HFF-Myc (cell line): ENCODE data around the gene SPTBN1.

Experiments
- DNase-seq: peaks from one replicate; pipeline ENCODE4 v3.0.0-alpha.2; 2011; ENCODE audit warnings: low read depth; ENCODE audit errors: extremely low read depth
- H3K4me3 ChIP-seq: replicated peaks from 2 replicates; pipeline ENCODE4 v1.5.1; 2011; ENCODE audit warnings: low read depth, mild to moderate bottlenecking, control low read depth, low read length
- CTCF ChIP-seq: IDR thresholded peaks from 2 replicates; pipeline ENCODE4 v1.5.1; 2012; ENCODE audit warnings: mild to moderate bottlenecking, low read depth, low read length, control low read depth; ENCODE audit errors: missing control alignments

SPTBN1 gene

GRCh38 chr2:54416938-54417337 lies 39.2 kb upstream of the SPTBN1 start:
- H3K4me3 ChIP-seq = no peak overlapping the region
- DNase-seq = no peak
- no peak for TF ChIP-seq CTCF

- TF ChIP-seq CTCF = no peak
- no peak for DNase-seq
- no peak overlapping the region for H3K4me3 ChIP-seq
Measured at GRCh38 chr2:54417577-54417976, 38.5 kb upstream of the SPTBN1 start.

- TF ChIP-seq CTCF = no peak
- DNase-seq = no peak
- no peak overlapping the region for H3K4me3 ChIP-seq
Measured at GRCh38 chr2:54419388-54419787, 36.7 kb upstream of the SPTBN1 start.

- no peak for DNase-seq
- TF ChIP-seq CTCF = no peak
- no peak overlapping the region for H3K4me3 ChIP-seq
Measured at GRCh38 chr2:54419855-54420523, 36.1 kb upstream of the SPTBN1 start.

- H3K4me3 ChIP-seq = no peak overlapping the region
- no peak for TF ChIP-seq CTCF
- no peak for DNase-seq
Measured at GRCh38 chr2:54420524-54421172, 35.5 kb upstream of the SPTBN1 start.

GRCh38 chr2:54422072-54422581 lies 34.0 kb upstream of the SPTBN1 start:
- no peak for DNase-seq
- no peak overlapping the region for H3K4me3 ChIP-seq
- TF ChIP-seq CTCF = no peak
